Right renal pelvis (tissue), 4 donors: Measurements from ENCODE around the gene PLEKHM3. TPM values are rescaled to one million over a fixed set of nuclear protein-coding genes. Genes with fewer than 3 reads are reported as not detected.
"Not testable (repeated sequence)": the region's sequence is repeated elsewhere in the genome, so short reads cannot be mapped to it uniquely, and the experiment has no call there.

Experiments used
- DNase-seq, 4 donors: peaks; one replicate each; pipeline ENCODE4 v3.0.0-alpha.2; 2013; ENCODE audit warnings: low read depth in 4 of 4, low spot score in 3 of 4, missing footprints in 1 of 4
- polyA plus RNA-seq, 4 donors: library from polyadenylated mRNA; unstranded; fragments of 120-200 nt; gene quantifications; one replicate each; pipeline ENCODE4 v1.2.1, GENCODE V29; 2013; ENCODE audit not compliant: insufficient read length in 4 of 4

Gene PLEKHM3
- polyA plus RNA-seq, 4 donors: 12.4 to 17.4 (median 13.3) TPM

DNA sequence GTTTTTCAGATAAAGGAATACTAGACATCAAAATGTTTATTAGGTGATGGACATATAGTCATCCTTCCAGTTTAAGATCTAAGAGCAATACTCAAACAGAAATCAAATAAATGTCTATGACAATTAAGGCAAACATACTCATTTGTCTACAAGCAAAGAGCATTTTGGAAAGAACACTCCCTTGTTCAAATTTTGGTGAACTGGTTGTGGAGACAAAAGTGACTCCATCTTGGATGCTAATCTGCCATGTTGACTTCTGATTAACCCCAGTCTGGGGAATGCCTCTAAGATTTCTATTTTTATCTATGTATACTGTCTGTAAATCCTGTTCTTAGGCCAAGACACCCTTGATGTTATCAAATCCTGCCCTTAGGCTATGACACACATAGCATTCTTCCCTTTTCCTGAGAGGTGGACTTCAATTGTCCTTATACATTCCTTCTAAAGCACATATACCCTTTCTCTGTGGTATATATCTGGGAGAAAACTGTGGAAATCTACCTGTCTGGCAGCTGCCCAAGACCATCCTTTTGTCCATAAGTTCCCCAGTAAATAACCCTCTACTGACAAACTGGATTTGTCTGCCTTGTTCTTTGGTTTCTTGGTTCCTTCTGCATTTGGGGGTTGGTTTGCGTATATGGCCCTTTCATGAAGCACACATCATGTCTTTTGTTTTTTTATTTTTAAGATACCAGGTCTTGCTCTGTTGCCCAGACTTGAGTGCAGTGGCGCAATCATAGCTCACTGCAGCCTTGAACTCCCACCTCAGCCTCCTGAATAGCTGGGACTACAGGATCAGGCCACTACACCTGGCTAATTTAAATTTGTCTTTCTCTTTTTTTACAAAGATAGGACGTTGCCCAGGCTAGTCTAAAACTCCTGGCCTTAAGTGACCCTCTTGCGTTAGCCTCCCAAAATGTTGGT lies 12.5 kb upstream of the PLEKHM3 start:
- no peak for DNase-seq

DNA sequence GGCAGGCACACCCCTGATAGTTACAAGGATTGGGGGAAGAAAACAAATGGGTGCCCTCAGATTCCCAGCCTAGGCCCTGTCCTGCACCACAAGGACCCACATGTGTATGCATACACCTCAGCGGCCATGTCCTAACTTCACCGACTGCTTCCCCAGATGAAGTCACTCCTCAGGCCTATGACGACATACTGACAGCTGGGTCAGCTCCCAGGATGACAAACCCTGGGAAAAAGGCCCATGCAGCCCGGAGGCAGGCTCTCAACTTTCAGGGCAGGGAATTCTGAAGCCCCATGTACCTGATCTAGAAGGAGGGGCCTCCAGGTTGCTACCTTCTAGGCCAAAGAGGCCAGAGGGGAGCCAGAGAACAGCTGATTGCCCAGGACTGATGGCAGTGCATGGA lies 11.0 kb upstream of the PLEKHM3 start:
- no peak for DNase-seq

DNA sequence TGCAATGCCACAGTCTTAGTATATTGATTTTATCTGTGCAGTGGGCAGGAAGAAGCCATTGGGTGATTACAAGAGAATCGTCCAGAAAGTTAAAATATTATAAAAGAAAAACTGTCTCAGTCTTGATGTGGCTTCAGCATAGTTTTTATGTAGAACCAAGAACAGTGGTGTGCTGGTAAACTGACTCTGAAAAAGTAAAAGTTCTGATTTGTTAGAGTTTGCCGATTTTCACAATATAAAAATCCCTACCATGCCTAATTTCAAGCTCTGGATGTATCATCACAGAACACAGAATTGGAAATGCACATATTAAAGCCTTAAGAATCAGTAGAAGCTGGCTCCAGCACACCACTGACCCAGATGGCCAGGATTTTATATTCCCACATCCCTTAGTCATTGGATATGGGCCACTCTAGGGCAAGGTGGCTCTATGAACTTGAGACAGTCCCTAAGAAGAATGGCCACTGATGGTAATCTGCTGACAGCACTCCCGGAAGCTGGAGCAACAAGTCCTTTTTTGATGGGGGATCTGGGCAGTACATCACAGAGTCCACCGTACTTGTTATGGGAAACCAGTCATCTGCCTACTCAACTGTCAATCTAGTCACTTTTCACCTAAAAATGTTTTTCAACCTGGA lies 9.3 kb upstream of the PLEKHM3 start:
- no peak for DNase-seq

DNA sequence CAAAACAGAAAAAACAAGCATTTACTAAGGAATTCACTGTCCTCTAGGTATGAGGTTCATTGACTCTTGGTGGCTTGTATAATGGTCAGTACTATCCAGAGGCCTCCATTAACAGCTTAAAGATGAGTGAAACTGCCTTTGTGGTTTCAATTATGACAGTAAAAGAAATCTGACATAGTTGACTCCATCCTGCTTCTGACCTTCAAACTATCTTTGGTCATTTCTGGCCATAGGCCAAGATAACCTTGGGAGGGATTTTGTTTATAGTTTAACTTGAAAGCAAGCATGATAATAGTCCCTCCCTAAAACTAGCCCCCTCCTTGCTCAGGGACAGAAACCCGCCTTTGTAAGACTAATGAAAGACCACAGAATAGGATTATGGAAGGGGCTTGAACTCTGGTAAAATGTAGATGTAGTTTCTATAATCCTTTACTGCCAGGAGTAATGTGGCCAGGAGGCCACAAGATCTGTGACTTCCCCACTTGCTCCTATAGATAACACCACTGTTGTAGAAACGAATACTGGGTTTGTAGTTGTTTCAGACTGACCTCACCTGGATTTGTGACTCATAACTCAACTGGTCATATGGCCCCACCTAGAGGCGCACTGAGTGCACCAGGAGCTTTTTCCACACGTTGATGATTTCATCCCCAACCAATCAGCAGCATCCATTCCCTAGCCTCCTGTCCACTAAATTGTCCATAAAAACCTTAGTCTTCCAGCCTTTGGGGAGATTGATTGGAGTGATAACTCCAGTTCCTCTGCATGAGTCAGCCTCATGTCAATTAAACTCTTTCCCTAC lies 8.6 kb upstream of the PLEKHM3 start:
- no peak for DNase-seq

DNA sequence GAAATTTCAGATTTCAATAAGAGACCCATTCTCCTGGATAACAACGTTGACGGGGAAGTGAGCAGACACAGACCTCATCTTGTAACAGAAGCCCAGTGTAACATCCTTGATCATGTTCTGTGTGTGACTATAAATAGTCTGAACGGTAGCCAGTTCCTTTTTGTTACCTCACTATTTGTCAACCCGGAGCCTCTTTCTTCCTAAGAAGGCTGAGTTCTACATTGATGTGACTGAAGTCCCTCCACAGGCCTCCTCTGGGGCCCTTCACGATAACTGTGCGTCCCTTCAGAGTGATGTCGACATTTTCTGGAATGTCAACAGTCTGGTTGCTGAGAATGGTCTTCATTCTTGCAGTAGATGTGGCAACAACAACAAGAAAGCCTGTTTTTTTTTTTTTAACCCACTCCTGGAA lies 6.3 kb upstream of the PLEKHM3 start:
- DNase-seq: no peak

DNA sequence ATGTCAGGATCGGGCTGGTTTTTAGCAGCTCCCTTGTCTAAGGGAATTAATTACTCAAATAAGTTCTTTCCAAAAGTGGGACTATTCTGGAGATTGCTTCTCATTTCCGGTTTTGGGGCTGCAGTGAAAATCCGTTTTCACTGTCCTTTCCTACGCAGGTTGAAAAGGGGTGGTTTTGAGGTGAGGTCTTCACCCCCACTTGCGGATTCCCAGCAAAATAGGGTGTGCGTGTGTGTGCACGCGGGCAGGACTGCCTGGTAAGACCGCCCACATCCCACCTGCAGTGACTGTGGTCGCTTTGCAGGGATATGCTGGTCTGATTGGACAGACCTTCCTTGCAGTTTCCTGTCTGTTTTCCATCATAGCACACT lies 472 bp upstream of the PLEKHM3 start:
- peak in 1 of 4 donors; percentile 13 for DNase-seq

DNA sequence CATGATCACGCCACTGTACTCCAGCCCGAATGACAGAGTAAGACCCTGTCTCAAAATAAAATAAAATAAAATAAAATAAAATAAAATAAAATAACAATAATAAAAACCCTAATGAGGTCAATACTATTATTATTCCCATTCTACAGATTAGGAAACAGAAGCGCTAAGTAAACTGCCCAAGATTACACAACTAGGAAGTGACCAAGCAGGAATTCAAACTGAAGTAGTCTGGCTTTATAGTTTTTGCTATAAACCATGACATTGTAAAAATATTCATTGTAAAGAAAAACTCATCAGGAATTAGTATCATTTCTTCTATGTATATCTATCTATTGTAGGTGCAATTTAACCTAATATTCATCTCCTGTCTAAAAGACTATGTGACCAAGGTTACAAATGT lies 1.2 kb downstream of the PLEKHM3 start:
- no peak for DNase-seq

DNA sequence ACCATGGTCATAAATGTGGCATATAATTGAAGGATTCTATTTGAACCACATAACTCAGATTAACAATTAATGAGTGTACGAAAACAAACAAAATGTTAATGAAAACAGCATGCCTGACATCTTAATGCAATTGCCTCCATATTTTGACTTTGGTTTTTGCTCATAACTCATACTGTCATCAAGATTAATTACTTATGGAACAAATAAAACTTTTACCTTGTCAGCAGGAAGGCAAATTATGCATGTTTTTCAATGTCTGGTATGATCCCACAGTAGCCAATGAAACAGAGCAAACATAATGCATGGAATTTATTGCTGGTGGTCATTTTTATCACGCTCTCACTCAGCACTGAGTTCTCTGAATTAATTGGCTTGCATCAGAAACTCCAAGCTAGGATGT lies 5.1 kb downstream of the PLEKHM3 start:
- no peak for DNase-seq

DNA sequence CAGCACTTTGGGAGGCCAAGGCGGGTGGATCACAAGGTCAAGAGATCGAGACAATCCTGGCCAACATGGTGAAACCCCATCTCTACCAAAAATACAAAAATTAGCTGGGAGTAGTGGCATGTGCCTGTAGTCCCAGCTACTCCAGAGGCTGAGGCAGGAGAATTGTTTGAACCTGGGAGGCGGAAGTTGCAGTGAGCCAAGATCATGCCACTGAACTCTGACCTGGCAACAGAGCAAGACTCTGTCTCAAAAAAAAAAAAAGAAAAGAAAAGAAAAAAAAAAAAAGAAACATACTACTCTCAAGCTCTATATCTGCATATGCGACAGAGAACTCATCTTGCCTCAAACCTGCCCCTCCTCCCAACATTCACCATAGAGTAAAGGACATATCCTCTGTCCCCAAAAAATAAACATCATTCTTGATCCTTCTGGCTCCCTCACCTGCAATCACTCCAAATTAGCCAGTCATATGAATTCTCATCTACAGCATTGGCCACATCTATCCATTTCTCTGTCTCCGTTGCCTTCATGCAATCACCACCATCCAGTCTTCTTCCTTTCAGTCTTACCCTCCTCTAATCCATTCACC lies 7.1 kb downstream of the PLEKHM3 start:
- DNase-seq: not testable (repeated sequence)

DNA sequence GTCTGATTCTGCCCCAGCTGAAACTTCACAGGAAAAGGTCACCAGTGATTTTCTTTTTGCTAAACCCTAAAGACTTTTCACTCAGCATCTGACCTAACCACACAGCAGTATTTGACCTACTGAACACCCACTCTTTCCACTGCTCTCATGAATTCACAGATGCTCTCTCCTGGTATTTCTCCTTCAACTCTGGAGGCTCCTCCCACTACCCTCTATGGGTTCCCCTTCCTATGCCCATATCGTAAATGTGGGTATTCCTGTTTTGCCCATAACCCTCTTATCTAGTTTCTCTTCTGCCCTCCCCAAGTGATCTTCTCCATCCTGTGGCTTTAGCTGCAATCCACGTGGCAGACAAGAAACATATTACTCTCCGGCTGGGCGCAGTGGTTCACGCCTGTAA lies 7.6 kb downstream of the PLEKHM3 start:
- no peak for DNase-seq

DNA sequence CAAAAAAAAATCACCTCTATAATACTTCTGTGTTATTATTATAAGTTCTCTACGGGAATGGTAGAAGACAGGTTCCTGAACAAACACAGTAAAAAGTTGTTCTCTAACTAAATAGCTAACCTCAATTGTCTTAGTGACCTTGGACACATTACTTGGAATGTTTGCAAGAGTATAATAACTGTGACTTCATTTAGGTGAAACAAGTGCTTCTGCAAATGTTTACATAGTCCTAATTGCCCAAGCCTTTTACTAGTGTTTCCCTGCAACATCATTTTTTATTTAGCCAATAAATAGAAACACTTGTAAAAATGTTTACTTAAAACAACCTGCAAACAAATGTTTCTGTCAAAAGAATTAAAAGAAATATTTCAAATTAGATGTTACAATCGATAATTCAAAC lies 9.9 kb downstream of the PLEKHM3 start:
- DNase-seq: no peak

DNA sequence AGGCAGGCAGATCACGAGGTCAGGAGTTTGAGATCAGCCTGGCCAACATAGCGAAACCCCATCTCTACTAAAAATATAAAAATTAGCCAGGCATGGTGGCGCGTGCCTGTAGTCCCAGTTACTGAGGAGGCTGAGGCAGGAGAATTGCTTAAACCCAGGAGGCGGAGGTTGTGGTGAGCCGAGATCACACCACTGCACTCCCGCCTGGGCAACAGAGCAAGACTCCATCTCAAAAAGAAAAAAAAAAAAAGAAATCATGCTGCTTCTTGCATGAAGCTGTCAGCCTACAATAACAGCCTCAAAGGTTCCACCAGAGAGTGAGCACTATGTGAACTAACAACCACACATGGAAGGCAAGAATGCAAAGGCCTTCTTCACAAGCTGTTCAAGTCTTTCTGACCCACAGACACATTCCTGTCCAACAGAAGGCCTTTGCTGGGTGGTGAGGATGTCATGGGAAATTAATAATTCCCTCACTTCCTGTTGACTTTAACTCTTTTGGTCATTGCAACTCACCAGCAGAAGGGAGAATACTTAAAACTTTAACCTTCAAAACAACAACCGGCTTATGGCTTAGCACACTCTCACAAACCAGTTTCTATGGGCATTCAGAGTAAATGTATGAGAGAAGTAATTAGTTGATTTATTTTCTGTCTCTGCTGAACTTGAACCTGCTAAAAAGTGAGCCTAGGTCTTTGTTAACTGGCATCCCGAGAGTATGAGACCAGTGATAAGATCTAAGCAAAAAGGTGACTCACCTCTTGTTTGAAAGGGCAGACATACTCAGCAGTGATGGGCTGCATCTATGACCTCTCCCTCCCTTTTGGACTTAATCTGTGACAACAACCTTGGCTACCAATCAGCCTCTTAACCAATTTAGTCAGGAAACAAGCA lies 11.8 kb downstream of the PLEKHM3 start:
- DNase-seq: no peak

DNA sequence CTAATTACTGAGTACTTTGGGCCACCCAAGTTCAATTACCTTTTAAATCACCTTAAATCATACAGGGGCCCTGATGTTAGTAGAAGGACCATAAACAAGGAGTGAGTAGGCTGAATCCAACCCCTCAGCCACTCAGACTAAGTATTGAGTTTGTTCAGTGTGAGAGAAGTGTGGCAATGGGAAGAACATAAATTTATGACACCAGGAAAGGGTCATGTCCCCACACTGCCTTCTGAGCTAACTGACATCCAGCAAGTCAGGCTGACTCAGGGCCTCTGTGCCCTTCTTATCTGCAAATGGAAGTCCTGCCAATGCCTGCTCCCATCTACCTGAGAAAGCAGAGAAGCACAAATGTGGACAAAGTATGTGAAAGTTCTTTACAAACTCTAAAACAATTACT lies 12.9 kb downstream of the PLEKHM3 start:
- no peak for DNase-seq

DNA sequence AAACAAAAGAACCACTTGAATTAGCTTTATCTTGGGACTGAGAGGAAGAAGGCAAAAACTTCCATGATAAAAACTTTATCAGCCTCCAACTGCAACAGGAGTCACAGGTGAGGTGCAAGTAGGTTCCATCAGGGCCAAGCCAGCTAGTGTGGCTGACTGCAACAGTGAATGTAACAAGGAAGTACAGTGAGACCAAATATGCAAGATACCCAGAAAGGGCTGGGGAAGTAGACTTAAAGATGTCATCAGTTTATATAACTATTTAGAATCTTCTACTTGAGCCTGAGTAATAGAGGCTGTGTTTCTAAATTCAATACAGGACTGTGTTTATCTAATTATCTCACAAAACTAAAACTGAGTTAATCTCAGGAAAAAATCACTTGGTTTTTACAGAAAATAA lies 14.8 kb downstream of the PLEKHM3 start:
- no peak for DNase-seq

DNA sequence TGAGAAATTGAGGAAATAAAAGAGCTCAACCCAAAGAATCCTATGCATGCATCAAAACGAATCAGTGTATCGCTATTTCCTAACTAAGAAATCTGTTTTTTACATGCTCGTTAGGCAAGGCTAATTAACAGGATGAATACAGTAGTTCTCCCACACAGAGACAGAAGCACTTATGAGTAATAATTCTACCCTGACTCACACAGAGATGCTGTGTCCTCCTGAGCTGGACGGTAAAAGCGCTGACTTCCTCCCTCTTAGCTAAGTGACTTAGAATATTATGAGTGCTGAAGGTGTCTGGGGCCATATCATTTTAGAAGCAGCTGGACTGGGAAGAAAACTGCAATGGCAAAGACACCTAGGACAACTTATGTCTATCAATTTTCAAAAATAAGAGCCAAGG lies 18.5 kb downstream of the PLEKHM3 start:
- no peak for DNase-seq

DNA sequence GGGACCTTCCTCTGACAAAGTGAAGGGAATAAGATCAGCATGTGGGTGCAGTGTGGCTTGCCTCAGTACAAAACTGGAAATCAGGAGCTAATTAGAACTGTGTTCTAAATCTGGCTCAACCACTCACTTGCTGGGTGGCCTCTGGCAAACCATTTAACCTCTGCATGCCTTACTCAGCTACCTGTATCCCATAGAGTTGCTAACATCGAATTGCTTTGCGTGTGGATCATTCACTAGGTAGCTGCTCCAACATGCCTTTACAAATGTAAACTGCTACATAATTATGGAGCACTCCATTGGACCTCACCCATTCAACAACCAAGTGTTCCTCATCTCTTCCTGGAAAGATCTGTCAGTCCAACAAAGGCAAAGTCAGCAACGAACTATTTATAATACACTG lies 19.0 kb downstream of the PLEKHM3 start:
- DNase-seq: no peak

DNA sequence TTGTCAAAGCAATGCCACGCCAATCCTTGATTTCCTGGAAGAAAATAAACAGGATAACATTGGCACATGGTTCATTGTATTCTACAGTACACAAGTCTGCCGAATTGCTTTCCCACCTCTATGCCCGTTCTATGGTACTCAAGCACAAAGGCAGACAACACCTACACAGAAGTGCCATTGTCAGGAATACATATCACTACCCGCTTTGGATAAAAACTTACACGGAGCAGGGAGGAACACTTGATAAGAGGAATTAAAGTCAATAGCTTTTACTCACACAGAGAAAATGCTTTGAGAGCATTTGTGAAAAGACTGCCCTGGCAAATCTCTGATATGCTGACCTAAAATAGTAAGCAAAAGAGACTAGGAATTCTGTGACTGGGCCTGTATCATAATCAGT lies 23.4 kb downstream of the PLEKHM3 start:
- no peak for DNase-seq

DNA sequence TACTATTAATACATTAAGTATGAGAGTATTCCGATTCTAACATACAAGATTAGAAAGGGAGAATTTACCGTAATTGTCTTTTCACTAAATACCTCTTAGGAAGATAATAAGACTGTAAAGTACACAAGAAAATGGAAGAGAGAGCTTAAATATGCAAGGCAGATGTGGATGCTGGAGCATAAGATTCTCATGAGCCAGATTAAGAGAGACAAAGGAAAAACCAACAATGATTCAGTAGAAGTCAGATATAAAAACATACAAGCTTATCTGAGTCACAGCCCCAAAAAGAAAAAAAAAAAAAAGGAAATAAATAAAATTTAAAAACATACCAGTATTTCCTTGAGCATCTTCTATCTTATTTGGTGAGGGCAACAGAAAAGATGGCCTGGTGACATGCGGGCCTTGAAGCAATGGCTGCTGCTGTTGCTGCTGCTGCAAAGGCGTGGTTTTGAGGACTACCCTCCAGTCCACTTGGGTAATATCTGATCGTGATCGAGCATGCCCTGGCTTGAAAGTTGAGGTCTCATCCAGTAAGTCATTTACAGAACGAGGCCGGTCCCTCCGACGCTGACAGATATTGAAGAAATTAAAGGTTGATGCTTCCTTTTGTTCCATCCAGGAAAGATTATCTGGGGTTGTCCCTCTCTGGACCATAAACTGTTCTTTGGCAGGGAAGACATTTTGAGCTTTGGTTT lies 24.5 kb downstream of the PLEKHM3 start:
- no peak for DNase-seq

DNA sequence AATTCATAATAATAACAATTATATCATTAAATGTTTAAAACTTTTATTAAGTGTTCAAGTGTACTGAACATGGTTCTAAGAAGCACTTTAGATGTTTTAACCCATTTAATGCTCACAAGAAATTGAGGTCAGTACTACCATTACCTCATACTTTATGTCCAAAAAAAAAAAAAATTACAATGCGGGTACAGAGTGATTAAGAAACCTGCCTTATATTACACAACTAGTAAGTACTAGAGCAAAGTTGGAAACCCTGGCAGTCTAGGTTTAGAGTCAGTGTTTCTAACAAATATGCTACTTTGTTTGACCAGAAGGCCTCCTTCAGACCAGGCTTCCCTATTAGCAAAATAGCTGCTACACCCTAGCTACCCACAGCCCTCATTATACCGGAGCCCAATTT lies 28.5 kb downstream of the PLEKHM3 start:
- no peak for DNase-seq
